Keratinocyte (primary cell): ENCODE data around the gene CASR. TPM values are rescaled to one million over a fixed set of nuclear protein-coding genes. Genes with fewer than 3 reads are reported as not detected.

ENCODE experiments used
- DNase-seq: peaks from one replicate; pipeline ENCODE4 v3.0.0-alpha.2; 2011; ENCODE audit warnings: low read depth, missing footprints, low spot score
- FAIRE-seq: peaks from 2 replicates; lab custom pipeline; 2011; peaks lifted over from hg19 to GRCh38; lab: Jason Lieb, UNC
- H2AFZ ChIP-seq: 2 replicates; pipeline ENCODE4 v1.6.0; 2012; ENCODE audit warnings: low read length, control low read depth, inconsistent platforms; ENCODE audit not compliant: control insufficient read depth
- H3K27ac ChIP-seq: 2 replicates; pipeline ENCODE4 v1.5.1; 2011; ENCODE audit warnings: low read length; ENCODE audit not compliant: control insufficient read depth, insufficient read depth
- H3K27me3 ChIP-seq: 3 replicates; pipeline ENCODE4 v1.6.0; 2011; ENCODE audit warnings: low read length; ENCODE audit not compliant: control insufficient read depth, insufficient read depth; ENCODE audit errors: extremely low read depth
- H3K36me3 ChIP-seq, 2 experiments: 2 replicates in 1 of 2; 3 replicates in 1 of 2; pipeline ENCODE4 v1.5.1; 2011; ENCODE audit warnings: low read length in 2 of 2, mild to moderate bottlenecking in 1 of 2; ENCODE audit not compliant: control insufficient read depth in 2 of 2, insufficient read depth in 2 of 2; ENCODE audit errors: extremely low read depth in 1 of 2
- H3K4me1 ChIP-seq: 3 replicates; pipeline ENCODE4 v1.5.1; 2011; ENCODE audit warnings: low read length; ENCODE audit not compliant: control insufficient read depth, insufficient read depth; ENCODE audit errors: extremely low read depth
- H3K4me2 ChIP-seq: 3 replicates; pipeline ENCODE4 v1.6.0; 2011; ENCODE audit warnings: low read depth, low read length; ENCODE audit not compliant: control insufficient read depth, insufficient read depth; ENCODE audit errors: extremely low read depth
- H3K4me3 ChIP-seq, 3 experiments: fragments of 200-600 bp in 1 of 3; sonication (generic) in 1 of 3; 2 replicates in 2 of 3; 3 replicates in 1 of 3; pipeline ENCODE4 v1.5.1; 2011 to 2016; ENCODE audit warnings: low read length in 3 of 3, mild to moderate bottlenecking in 3 of 3, control low read depth in 2 of 3, inconsistent platforms in 1 of 3, low read depth in 1 of 3, mixed read lengths in 1 of 3, mixed run types in 1 of 3, moderate library complexity in 1 of 3; ENCODE audit not compliant: control insufficient read depth in 2 of 3, insufficient read depth in 2 of 3; ENCODE audit errors: extremely low read depth in 1 of 3
- H3K79me2 ChIP-seq: 2 replicates; pipeline ENCODE4 v1.6.0; 2012; ENCODE audit warnings: low read length; ENCODE audit not compliant: control insufficient read depth, insufficient read depth
- H3K9ac ChIP-seq: 3 replicates; pipeline ENCODE4 v1.6.0; 2011; ENCODE audit warnings: low read length; ENCODE audit not compliant: control insufficient read depth, insufficient read depth; ENCODE audit errors: extremely low read depth
- H3K9me1 ChIP-seq: 3 replicates; pipeline ENCODE4 v1.6.0; 2011; ENCODE audit warnings: low read length; ENCODE audit not compliant: control insufficient read depth, insufficient read depth; ENCODE audit errors: extremely low read depth
- H3K9me3 ChIP-seq: 2 replicates; pipeline ENCODE4 v1.5.1; 2012; ENCODE audit warnings: low read depth, low read length; ENCODE audit not compliant: control insufficient read depth
- H4K20me1 ChIP-seq: 3 replicates; pipeline ENCODE4 v1.6.0; 2011; ENCODE audit warnings: low read length; ENCODE audit not compliant: control insufficient read depth, insufficient read depth; ENCODE audit errors: extremely low read depth
- EZH2 ChIP-seq: IDR thresholded peaks from one replicate; pipeline ENCODE4 v1.6.1; 2012; ENCODE audit warnings: inconsistent platforms, mild to moderate bottlenecking, low read length, moderate library complexity
- dilution Hi-C: fragments of 300-500 bp; cut with MboI; formaldehyde crosslinking; loops from one replicate; pipeline ENCODE4 v1.7.0; 2020; ENCODE audit warnings: low sequenced_read_pairs; ENCODE audit not compliant: extremely low pct_ligation_motif_present
- polyA plus RNA-seq, 5 experiments: library from polyadenylated mRNA; depleted of rRNA in 3 of 5; stranded (reverse) in 3 of 5; stranded (forward) in 1 of 5; unstranded in 1 of 5; fragments of >200 nt; gene quantifications; 1 replicate in 1 of 5; 2 replicates in 3 of 5; 3 replicates in 1 of 5; pipeline versions ENCODE4 v1.2.1 to v1.2.3, GENCODE V29; 2011 to 2012; ENCODE audit warnings: missing spikeins in 2 of 5, low read depth in 1 of 5, low replicate concordance in 1 of 5
- TF ChIP-seq, protein P1 (sequence below), 3 experiments: IDR thresholded peaks in 1 of 3; conservative IDR thresholded peaks in 1 of 3; optimal IDR thresholded peaks in 1 of 3; 2 replicates in 2 of 3; 3 replicates in 1 of 3; pipeline versions ENCODE3 to v1.5.1; 2011; ENCODE audit warnings: low read length in 3 of 3, mild to moderate bottlenecking in 3 of 3, moderate library complexity in 2 of 3, control low read depth in 1 of 3, inconsistent platforms in 1 of 3; ENCODE audit not compliant: insufficient read depth in 2 of 3; ENCODE audit errors: extremely low read depth in 1 of 3

CASR gene
- polyA plus RNA-seq, 1 donor (not counting 4 experiments of a cell fraction or from before 2014, with no cell fraction given), result not detected

DNA sequence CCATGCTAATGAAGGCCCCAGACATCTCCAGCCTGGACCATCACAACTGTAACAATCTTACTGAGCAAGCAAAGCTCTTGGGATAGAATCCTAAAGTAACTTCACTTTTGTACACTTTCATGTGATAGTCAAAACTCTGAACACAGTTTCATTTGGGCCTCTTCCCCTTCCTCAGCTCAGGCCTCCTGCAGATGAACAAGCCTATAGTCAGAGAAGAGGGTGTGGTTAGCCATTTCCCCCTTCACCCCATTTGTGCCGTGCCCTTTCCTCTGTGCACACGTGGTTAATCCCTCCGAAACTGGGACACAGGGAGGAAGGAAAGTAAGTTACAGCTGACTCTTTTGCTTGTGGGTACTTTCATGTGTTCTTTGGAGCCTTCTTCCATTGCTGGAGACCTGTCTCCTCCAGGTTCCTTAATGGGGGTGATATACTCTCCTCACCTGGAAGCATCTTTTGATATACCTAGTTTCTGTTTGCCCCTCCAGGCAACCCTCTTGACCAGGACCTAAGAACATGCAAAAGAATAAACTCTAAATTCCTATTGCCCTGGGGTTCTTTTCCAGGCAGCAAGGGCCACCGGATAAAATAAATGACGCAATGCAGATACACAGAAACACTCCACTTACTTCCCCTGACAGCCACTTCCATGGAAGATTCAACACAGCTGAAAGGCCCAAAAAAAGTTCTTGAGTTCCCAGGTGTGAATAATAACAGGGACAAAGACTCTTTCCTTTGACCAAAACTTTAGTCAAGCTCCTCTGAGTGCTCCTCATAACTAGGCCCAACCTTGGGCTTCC lies 112.0 kb downstream of the CASR start:
- Histone ChIP-seq H4K20me1 (no peaks in the 10 kb centered on the region), H3K27me3 (no peaks in the 10 kb centered on the region), H2AFZ (peak overlapping the region; percentile 78), H3K27ac (no peak overlapping the region), H3K4me1 (peaks cover 12% of the 10 kb centered on the region), H3K9ac (no peak overlapping the region), H3K9me3 (no peaks in the 10 kb centered on the region), H3K36me3 (no peaks in the 10 kb centered on the region), H3K9me1 (no peaks in the 10 kb centered on the region), H3K4me3 (no peak overlapping the region), H3K79me2 (no peaks in the 10 kb centered on the region), H3K4me2 (no peak overlapping the region)
- DNase-seq (no peak), FAIRE-seq (no peak)
- no peak for TF ChIP-seq EZH2
- TF ChIP-seq, protein P1, sequence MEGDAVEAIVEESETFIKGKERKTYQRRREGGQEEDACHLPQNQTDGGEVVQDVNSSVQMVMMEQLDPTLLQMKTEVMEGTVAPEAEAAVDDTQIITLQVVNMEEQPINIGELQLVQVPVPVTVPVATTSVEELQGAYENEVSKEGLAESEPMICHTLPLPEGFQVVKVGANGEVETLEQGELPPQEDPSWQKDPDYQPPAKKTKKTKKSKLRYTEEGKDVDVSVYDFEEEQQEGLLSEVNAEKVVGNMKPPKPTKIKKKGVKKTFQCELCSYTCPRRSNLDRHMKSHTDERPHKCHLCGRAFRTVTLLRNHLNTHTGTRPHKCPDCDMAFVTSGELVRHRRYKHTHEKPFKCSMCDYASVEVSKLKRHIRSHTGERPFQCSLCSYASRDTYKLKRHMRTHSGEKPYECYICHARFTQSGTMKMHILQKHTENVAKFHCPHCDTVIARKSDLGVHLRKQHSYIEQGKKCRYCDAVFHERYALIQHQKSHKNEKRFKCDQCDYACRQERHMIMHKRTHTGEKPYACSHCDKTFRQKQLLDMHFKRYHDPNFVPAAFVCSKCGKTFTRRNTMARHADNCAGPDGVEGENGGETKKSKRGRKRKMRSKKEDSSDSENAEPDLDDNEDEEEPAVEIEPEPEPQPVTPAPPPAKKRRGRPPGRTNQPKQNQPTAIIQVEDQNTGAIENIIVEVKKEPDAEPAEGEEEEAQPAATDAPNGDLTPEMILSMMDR (optimal IDR thresholded peaks at IDR 0.05 in 1 of 3, IDR thresholded peaks at IDR 0.05 in 1 of 3, conservative IDR thresholded peaks at IDR 0.05 in 1 of 3; ENCODE audit: extremely low read depth in 1 of 3, insufficient read depth in 2 of 3, low read length in 3 of 3), result no peak
- dilution Hi-C loops, result no loop called here

DNA sequence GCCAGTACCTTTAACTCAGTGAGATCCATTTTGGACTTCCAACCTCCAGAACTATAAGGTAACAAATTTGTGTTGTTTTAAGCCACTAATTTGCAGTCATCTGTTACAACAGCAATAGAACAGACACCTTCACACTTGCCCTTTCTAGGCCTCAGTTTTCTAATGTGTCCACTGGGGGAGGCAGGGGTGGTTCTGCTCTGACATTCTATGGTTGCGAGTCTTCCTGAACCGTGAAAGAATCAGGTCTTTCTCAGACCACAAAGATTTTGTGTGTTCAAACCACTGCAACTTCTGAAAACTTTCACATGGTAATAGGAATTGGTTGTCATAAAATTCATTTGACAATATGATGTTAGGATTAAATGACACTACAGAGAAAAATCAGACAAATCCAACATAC lies 114.8 kb downstream of the CASR start:
- Histone ChIP-seq H3K9me1 (no peaks in the 10 kb centered on the region), H3K79me2 (no peaks in the 10 kb centered on the region), H3K36me3 (no peaks in the 10 kb centered on the region), H4K20me1 (no peaks in the 10 kb centered on the region), H3K27ac (no peak overlapping the region), H3K4me1 (peaks cover 12% of the 10 kb centered on the region), H3K4me2 (no peak overlapping the region), H3K4me3 (no peak overlapping the region), H2AFZ (peak overlapping the region; percentile 5), H3K27me3 (no peaks in the 10 kb centered on the region), H3K9me3 (no peaks in the 10 kb centered on the region), H3K9ac (no peak overlapping the region)
- no peak for FAIRE-seq
- DNase-seq, result no peak
- no peak for TF ChIP-seq EZH2
- TF ChIP-seq, protein P1 (optimal IDR thresholded peaks at IDR 0.05 in 1 of 3, IDR thresholded peaks at IDR 0.05 in 1 of 3, conservative IDR thresholded peaks at IDR 0.05 in 1 of 3; ENCODE audit: extremely low read depth in 1 of 3, insufficient read depth in 2 of 3, low read length in 3 of 3), result no peak
- dilution Hi-C loops, result no loop called here
